HUES64 (cell line): Measurements from ENCODE around the gene RBM5.

ENCODE experiments used
- H3K27ac ChIP-seq: 2 replicates; pipeline ENCODE4 v1.7.0; 2013; ENCODE audit warnings: low read depth, low read length, inconsistent platforms
- H3K27me3 ChIP-seq: 2 replicates; pipeline ENCODE4 v1.6.1; 2013; ENCODE audit warnings: mild to moderate bottlenecking, low read length; ENCODE audit not compliant: insufficient read depth
- H3K36me3 ChIP-seq: 2 replicates; pipeline ENCODE4 v1.6.1; 2013; ENCODE audit warnings: mild to moderate bottlenecking, low read length; ENCODE audit not compliant: insufficient read depth
- H3K4me1 ChIP-seq: 2 replicates; pipeline ENCODE4 v1.6.1; 2013; ENCODE audit warnings: mild to moderate bottlenecking, low read length, moderate library complexity; ENCODE audit not compliant: insufficient read depth
- H3K4me3 ChIP-seq: 2 replicates; pipeline ENCODE4 v1.5.1; 2013; ENCODE audit warnings: mild to moderate bottlenecking, low read length, moderate library complexity
- H3K9ac ChIP-seq: 2 replicates; pipeline ENCODE4 v1.6.1; 2013; ENCODE audit warnings: mild to moderate bottlenecking, low read depth, low read length
- H3K9me3 ChIP-seq: 2 replicates; pipeline ENCODE4 v1.6.1; 2013; ENCODE audit warnings: low read depth, low read length; ENCODE audit not compliant: insufficient read depth
- WGBS: fragments of 150-250, 120-280 bp; methylation state at CpG from one replicate; pipeline ENCODE4 v1.1.7; 2013; ENCODE audit warnings: missing lambda C conversion rate; 5-methylcytosine and 5-hydroxymethylcytosine counted together

Gene RBM5

GRCh38 chr3:50095352-50095998, 6.8 kb downstream of the RBM5 start:
- no peak overlapping the region for H3K4me3 ChIP-seq
- no peak overlapping the region for H3K9ac ChIP-seq
- 93% methylated on average over 5 of the region's 5 CpGs for WGBS
- H3K27ac ChIP-seq: no peak overlapping the region
- no peaks in the 10 kb centered on the region for H3K9me3 ChIP-seq
- 0 out of 2 replicates have a peak, but pooled peaks cover under 1% of the 10 kb centered on the region for H3K4me1 ChIP-seq
- no peaks in the 10 kb centered on the region for H3K27me3 ChIP-seq
- H3K36me3 ChIP-seq: peaks cover 99% of the 10 kb centered on the region

GRCh38 chr3:50100386-50100785, 11.7 kb downstream of the RBM5 start:
- WGBS: 98% methylated on average over 5 of the region's 5 CpGs
- Histone ChIP-seq H3K9me3 (no peaks in the 10 kb centered on the region), H3K36me3 (peaks cover 99% of the 10 kb centered on the region)

GRCh38 chr3:50100956-50101845, 12.5 kb downstream of the RBM5 start:
- H3K36me3 ChIP-seq: peaks cover 98% of the 10 kb centered on the region
- H3K9me3 ChIP-seq: no peaks in the 10 kb centered on the region
- no peaks in the 10 kb centered on the region for H3K4me1 ChIP-seq
- no peak overlapping the region for H3K9ac ChIP-seq
- H3K4me3 ChIP-seq: no peak overlapping the region
- 95% methylated on average over 4 of the region's 4 CpGs for WGBS
- no peaks in the 10 kb centered on the region for H3K27me3 ChIP-seq
- H3K27ac ChIP-seq: no peak overlapping the region

More at GRCh38 chr3:50100386-50100785, 11.7 kb downstream of the RBM5 start:
- H3K27me3 ChIP-seq: no peaks in the 10 kb centered on the region
- H3K9ac ChIP-seq: no peak overlapping the region
- no peak overlapping the region for H3K27ac ChIP-seq
- no peak overlapping the region for H3K4me3 ChIP-seq
- no peaks in the 10 kb centered on the region for H3K4me1 ChIP-seq

DNA sequence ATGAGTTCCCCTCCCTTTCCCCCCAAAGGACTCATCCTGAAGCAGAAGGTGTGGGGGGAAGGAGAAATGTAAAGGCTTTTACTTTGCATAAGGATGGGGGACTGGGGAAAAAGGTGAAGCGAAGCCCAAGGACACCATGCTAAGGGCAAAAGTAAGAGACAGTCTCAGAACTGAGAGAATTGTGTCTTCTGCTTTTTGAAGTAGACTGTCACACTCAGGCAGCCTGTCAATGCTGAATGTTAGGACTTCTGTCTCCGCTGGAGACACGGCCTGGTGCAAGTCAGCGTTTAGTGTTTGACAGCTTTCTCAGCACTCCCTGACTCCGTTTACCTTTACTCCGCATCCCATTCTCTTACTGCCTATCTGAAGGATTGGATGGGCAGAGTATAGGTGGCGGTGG, 13.8 kb downstream of the RBM5 start:
- peaks cover 98% of the 10 kb centered on the region for H3K36me3 ChIP-seq
- WGBS: 95% methylated on average over 7 of the region's 7 CpGs

DNA sequence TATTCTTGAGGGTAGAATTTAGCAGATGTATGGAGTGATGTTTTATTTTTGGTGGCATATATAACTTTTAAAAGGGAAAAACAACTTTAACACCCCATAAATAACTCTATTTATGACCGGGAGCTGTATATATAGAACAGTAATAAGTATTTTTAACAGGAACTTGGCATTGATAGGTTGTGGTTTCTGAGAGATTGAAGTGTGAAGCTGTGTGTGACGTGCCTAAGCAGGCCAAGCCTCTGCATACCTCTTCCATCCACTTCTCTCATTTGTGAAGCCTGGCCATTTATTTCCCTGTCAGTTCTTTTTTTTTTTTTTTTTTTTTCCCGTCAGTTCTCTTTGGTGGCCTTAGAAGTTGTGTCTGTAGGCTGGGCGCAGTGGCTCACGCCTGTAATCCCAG, 23.0 kb downstream of the RBM5 start:
- Histone ChIP-seq H3K9ac (no peak overlapping the region), H3K4me3 (no peak overlapping the region), H3K27ac (no peak overlapping the region), H3K36me3 (peaks cover 99% of the 10 kb centered on the region), H3K4me1 (no peaks in the 10 kb centered on the region), H3K27me3 (no peaks in the 10 kb centered on the region), H3K9me3 (no peaks in the 10 kb centered on the region)
- 86% methylated on average over 4 of the region's 5 CpGs for WGBS

More for the DNA sequence above, 13.8 kb downstream of the RBM5 start:
- Histone ChIP-seq H3K9me3 (no peaks in the 10 kb centered on the region), H3K4me1 (no peaks in the 10 kb centered on the region), H3K9ac (no peak overlapping the region), H3K4me3 (no peak overlapping the region), H3K27me3 (no peaks in the 10 kb centered on the region), H3K27ac (no peak overlapping the region)

- Histone ChIP-seq H3K4me3 (no peak overlapping the region), H3K27me3 (no peaks in the 10 kb centered on the region), H3K27ac (no peak overlapping the region), H3K36me3 (peaks cover 99% of the 10 kb centered on the region), H3K9me3 (no peaks in the 10 kb centered on the region), H3K4me1 (no peaks in the 10 kb centered on the region), H3K9ac (no peak overlapping the region)
- WGBS: 95% methylated on average over 3 of the region's 3 CpGs
Observed at GRCh38 chr3:50112462-50112861, 23.7 kb downstream of the RBM5 start.

DNA sequence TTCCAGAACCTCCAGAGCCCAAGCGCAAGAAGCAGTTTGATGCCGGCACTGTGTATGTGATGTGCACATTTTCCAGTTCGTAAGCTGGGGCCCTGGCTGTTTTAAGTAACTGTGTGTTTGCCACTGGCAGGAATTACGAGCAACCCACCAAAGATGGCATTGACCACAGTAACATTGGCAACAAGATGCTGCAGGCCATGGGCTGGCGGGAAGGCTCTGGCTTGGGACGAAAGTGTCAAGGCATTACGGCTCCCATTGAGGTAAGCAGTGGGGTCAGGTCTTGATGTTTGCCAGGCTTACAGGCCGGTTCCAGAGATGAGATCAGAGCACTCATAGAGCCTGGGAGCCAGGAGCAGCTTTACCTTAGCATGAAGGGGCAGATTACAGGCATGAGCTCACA, 28.4 kb downstream of the RBM5 start:
- Histone ChIP-seq H3K9ac (no peak overlapping the region), H3K4me3 (no peak overlapping the region), H3K4me1 (no peaks in the 10 kb centered on the region), H3K36me3 (peaks cover 81% of the 10 kb centered on the region), H3K27ac (no peak overlapping the region), H3K27me3 (no peaks in the 10 kb centered on the region), H3K9me3 (no peaks in the 10 kb centered on the region)
- WGBS: 95% methylated on average over 8 of the region's 8 CpGs

- Histone ChIP-seq H3K9me3 (no peaks in the 10 kb centered on the region), H3K27me3 (no peaks in the 10 kb centered on the region), H3K36me3 (peaks cover 70% of the 10 kb centered on the region), H3K4me3 (no peak overlapping the region), H3K4me1 (no peaks in the 10 kb centered on the region), H3K27ac (no peak overlapping the region), H3K9ac (no peak overlapping the region)
- 95% methylated on average over 10 of the region's 10 CpGs for WGBS
Observed at GRCh38 chr3:50118237-50118636, 29.5 kb downstream of the RBM5 start.

DNA sequence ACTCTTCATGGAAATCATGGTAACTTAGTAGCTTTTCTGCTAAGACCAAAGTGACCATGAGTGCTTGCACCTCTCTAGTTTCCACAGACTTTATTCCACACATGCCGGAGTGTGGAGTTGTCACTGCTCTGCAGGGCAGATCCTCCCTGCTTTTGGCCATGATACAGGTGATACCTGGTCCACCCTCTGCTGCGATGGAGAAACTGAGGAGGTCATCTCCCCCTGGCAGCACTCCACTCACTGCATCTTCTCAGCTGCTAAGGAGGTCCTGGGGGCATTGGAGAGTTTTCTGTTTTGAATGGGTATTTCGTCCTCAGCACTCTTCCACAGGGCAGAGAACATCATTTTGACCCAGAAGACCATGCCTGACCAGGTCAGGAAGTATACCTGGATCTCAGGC, 31.1 kb downstream of the RBM5 start:
- H3K4me1 ChIP-seq: peaks cover 10% of the 10 kb centered on the region; the same call in 1 of the 2 replicates
- no peaks in the 10 kb centered on the region for H3K27me3 ChIP-seq
- no peaks in the 10 kb centered on the region for H3K9me3 ChIP-seq
- WGBS: 98% methylated on average over 3 of the region's 3 CpGs
- H3K36me3 ChIP-seq: peaks cover 54% of the 10 kb centered on the region
- no peak overlapping the region for H3K27ac ChIP-seq
- H3K4me3 ChIP-seq: no peak overlapping the region
- H3K9ac ChIP-seq: no peak overlapping the region

- Histone ChIP-seq H3K9me3 (no peaks in the 10 kb centered on the region), H3K4me3 (no peak overlapping the region), H3K27ac (no peak overlapping the region), H3K4me1 (peaks cover 12% of the 10 kb centered on the region), H3K36me3 (peaks cover 47% of the 10 kb centered on the region), H3K9ac (no peak overlapping the region), H3K27me3 (no peaks in the 10 kb centered on the region)
- WGBS: 95% methylated on average over 10 of the region's 10 CpGs
Observed at GRCh38 chr3:50120364-50121071, 31.8 kb downstream of the RBM5 start.
